IMR-90 (cell line): ENCODE data around the gene SLC5A1.

Experiments used
- BHLHE40 ChIP-seq: fragments of 150-350 bp; IDR thresholded peaks from 2 replicates; pipeline ENCODE4 v1.6.1; 2016; ENCODE audit warnings: mild to moderate bottlenecking, low read depth, low read length
- CEBPB ChIP-seq: IDR thresholded peaks from 2 replicates; pipeline ENCODE4 v1.6.1; 2012; ENCODE audit warnings: low read depth, low read length, improper control_type of control experiment
- CHD1 ChIP-seq: IDR thresholded peaks from 2 replicates; pipeline ENCODE4 v1.6.1; 2012; ENCODE audit warnings: low read depth, low read length, improper control_type of control experiment
- ELK1 ChIP-seq: fragments of 150-350 bp; IDR thresholded peaks from 2 replicates; pipeline ENCODE4 v1.6.1; 2016; ENCODE audit warnings: low read depth, mild to moderate bottlenecking, low read length, moderate library complexity, borderline replicate concordance
- MAFK ChIP-seq: IDR thresholded peaks from 2 replicates; pipeline ENCODE4 v1.6.1; 2012; ENCODE audit warnings: low read depth, low read length, improper control_type of control experiment
- MXI1 ChIP-seq: IDR thresholded peaks from 2 replicates; pipeline ENCODE4 v1.6.1; 2012; ENCODE audit warnings: low read depth, mild to moderate bottlenecking, low read length, moderate library complexity, borderline replicate concordance
- NFE2L2 ChIP-seq: fragments of 150-350 bp; IDR thresholded peaks from 2 replicates; pipeline ENCODE4 v1.6.1; 2016; ENCODE audit warnings: low read depth, mild to moderate bottlenecking, low read length
- POLR2A ChIP-seq: IDR thresholded peaks from 2 replicates; pipeline ENCODE4 v1.6.1; 2012; ENCODE audit warnings: mild to moderate bottlenecking, low read depth, low read length
- RAD21 ChIP-seq: IDR thresholded peaks from 2 replicates; pipeline ENCODE4 v1.6.1; 2012; ENCODE audit warnings: low read length, improper control_type of control experiment
- RCOR1 ChIP-seq: IDR thresholded peaks from 2 replicates; pipeline ENCODE4 v1.6.1; 2012; ENCODE audit warnings: mild to moderate bottlenecking, low read length, improper control_type of control experiment; ENCODE audit not compliant: insufficient replicate concordance
- RFX5 ChIP-seq: IDR thresholded peaks from 2 replicates; pipeline ENCODE4 v1.8.0; 2012; ENCODE audit warnings: low read depth, mild to moderate bottlenecking, low read length, moderate library complexity
- SMC3 ChIP-seq: fragments of 150-350 bp; IDR thresholded peaks from 2 replicates; pipeline ENCODE4 v1.6.1; 2016; ENCODE audit warnings: low read depth, mild to moderate bottlenecking, antibody characterized with exemption, low read length, moderate library complexity
- TF ChIP-seq, protein P1 (sequence below): conservative IDR thresholded peaks from 2 replicates; pipeline ENCODE4 v1.5.1; 2012; ENCODE audit warnings: mild to moderate bottlenecking, low read depth, low read length, improper control_type of control experiment

- TF ChIP-seq, protein P1, sequence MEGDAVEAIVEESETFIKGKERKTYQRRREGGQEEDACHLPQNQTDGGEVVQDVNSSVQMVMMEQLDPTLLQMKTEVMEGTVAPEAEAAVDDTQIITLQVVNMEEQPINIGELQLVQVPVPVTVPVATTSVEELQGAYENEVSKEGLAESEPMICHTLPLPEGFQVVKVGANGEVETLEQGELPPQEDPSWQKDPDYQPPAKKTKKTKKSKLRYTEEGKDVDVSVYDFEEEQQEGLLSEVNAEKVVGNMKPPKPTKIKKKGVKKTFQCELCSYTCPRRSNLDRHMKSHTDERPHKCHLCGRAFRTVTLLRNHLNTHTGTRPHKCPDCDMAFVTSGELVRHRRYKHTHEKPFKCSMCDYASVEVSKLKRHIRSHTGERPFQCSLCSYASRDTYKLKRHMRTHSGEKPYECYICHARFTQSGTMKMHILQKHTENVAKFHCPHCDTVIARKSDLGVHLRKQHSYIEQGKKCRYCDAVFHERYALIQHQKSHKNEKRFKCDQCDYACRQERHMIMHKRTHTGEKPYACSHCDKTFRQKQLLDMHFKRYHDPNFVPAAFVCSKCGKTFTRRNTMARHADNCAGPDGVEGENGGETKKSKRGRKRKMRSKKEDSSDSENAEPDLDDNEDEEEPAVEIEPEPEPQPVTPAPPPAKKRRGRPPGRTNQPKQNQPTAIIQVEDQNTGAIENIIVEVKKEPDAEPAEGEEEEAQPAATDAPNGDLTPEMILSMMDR: no peak
- TF ChIP-seq POLR2A: no peak
- TF ChIP-seq CEBPB: no peak
- no peak for TF ChIP-seq RFX5
- no peak for TF ChIP-seq SMC3
- no peak for TF ChIP-seq MAFK
- no peak for TF ChIP-seq RCOR1
- no peak for TF ChIP-seq ELK1
- TF ChIP-seq RAD21: no peak
- no peak for TF ChIP-seq CHD1
- TF ChIP-seq MXI1: no peak
- no peak for TF ChIP-seq BHLHE40
- TF ChIP-seq NFE2L2: no peak
These were observed 79.8 kb downstream of the SLC5A1 start for GRCh38 chr22:32122899-32123298.
